H9 (cell line): ENCODE data around the gene PLSCR4. TPM values are rescaled to one million over a fixed set of nuclear protein-coding genes. Genes with fewer than 3 reads are reported as not detected.

Experiments used
- DNase-seq: peaks from one replicate; pipeline ENCODE4 v3.0.0-alpha.2; 2017
- H2AFZ ChIP-seq: one replicate; pipeline ENCODE4 v1.6.1; 2013; ENCODE audit warnings: mild to moderate bottlenecking, low read length, control low read depth, moderate library complexity
- H2AK5ac ChIP-seq: 2 replicates; pipeline ENCODE4 v1.6.1; 2013; ENCODE audit warnings: low read length, control low read depth, mixed read lengths; ENCODE audit not compliant: insufficient read length
- H2BK120ac ChIP-seq: one replicate; pipeline ENCODE4 v1.6.1; 2013; ENCODE audit warnings: low read depth, mild to moderate bottlenecking, low read length, control low read depth, inconsistent platforms; ENCODE audit not compliant: poor library complexity, severe bottlenecking
- H2BK12ac ChIP-seq: 2 replicates; pipeline ENCODE4 v1.6.1; 2013; ENCODE audit warnings: low read length, control low read depth, mixed read lengths, low read depth; ENCODE audit not compliant: insufficient read length
- H2BK15ac ChIP-seq: 2 replicates; pipeline ENCODE4 v1.6.1; 2013; ENCODE audit warnings: low read depth, low read length, control low read depth
- H2BK20ac ChIP-seq: one replicate; pipeline ENCODE4 v1.6.1; 2013; ENCODE audit warnings: low read depth, mild to moderate bottlenecking, low read length, control low read depth, inconsistent platforms; ENCODE audit not compliant: poor library complexity, severe bottlenecking
- H2BK5ac ChIP-seq: 2 replicates; pipeline ENCODE4 v1.6.1; 2013; ENCODE audit warnings: low read length, control low read depth, mixed read lengths; ENCODE audit not compliant: insufficient read length
- H3K14ac ChIP-seq: 2 replicates; pipeline ENCODE4 v1.6.1; 2013; ENCODE audit warnings: low read length, control low read depth; ENCODE audit not compliant: insufficient read depth
- H3K18ac ChIP-seq: 2 replicates; pipeline ENCODE4 v1.6.1; 2013; ENCODE audit warnings: low read depth, mild to moderate bottlenecking, mixed read lengths, low read length, control low read depth; ENCODE audit not compliant: insufficient read length
- H3K23ac ChIP-seq: 2 replicates; pipeline ENCODE4 v1.6.1; 2013; ENCODE audit warnings: low read length, control low read depth, mixed read lengths, low read depth; ENCODE audit not compliant: insufficient read length
- H3K23me2 ChIP-seq: 2 replicates; pipeline ENCODE4 v1.6.1; 2013; ENCODE audit warnings: low read depth, mild to moderate bottlenecking, mixed read lengths, low read length, control low read depth; ENCODE audit not compliant: insufficient read length, poor library complexity, severe bottlenecking
- H3K27ac ChIP-seq: 2 replicates; pipeline ENCODE4 v1.5.1; 2013; ENCODE audit warnings: low read length, control low read depth, mixed read lengths, low read depth; ENCODE audit not compliant: insufficient read length
- H3K27me3 ChIP-seq: 2 replicates; pipeline ENCODE4 v1.6.1; 2013; ENCODE audit warnings: low read length, control low read depth, inconsistent platforms; ENCODE audit not compliant: insufficient read depth
- H3K4ac ChIP-seq: 2 replicates; pipeline ENCODE4 v1.6.1; 2013; ENCODE audit warnings: low read depth, mild to moderate bottlenecking, control low read depth, inconsistent platforms, low read length, moderate library complexity
- H3K4me1 ChIP-seq: 2 replicates; pipeline ENCODE4 v1.6.1; 2013; ENCODE audit warnings: low read length, control low read depth, inconsistent platforms; ENCODE audit not compliant: insufficient read depth
- H3K4me2 ChIP-seq: 2 replicates; pipeline ENCODE4 v1.6.1; 2013; ENCODE audit warnings: low read length, control low read depth, mixed read lengths; ENCODE audit not compliant: insufficient read length, insufficient read depth
- H3K56ac ChIP-seq: 2 replicates; pipeline ENCODE4 v1.6.1; 2013; ENCODE audit warnings: low read depth, mild to moderate bottlenecking, mixed read lengths, low read length, control low read depth; ENCODE audit not compliant: insufficient read length
- H3K79me1 ChIP-seq: 2 replicates; pipeline ENCODE4 v1.6.1; 2013; ENCODE audit warnings: low read depth, mild to moderate bottlenecking, moderate library complexity, low read length, control low read depth, inconsistent platforms; ENCODE audit not compliant: insufficient read depth, poor library complexity, severe bottlenecking
- H3K79me2 ChIP-seq: 2 replicates; pipeline ENCODE4 v1.6.1; 2013; ENCODE audit warnings: low read length, control low read depth, inconsistent platforms; ENCODE audit not compliant: insufficient read depth
- H3K9ac ChIP-seq: 2 replicates; pipeline ENCODE4 v1.6.1; 2013; ENCODE audit warnings: low read length, control low read depth, mixed read lengths; ENCODE audit not compliant: insufficient read length; ENCODE audit errors: extremely low read depth
- H3K9me3 ChIP-seq: one replicate; pipeline ENCODE4 v1.6.1; 2013; ENCODE audit warnings: low read depth, low read length, inconsistent platforms; ENCODE audit not compliant: control insufficient read depth
- H3T11ph ChIP-seq: one replicate; pipeline ENCODE4 v1.6.1; 2013; ENCODE audit warnings: mild to moderate bottlenecking, low read length, control low read depth, inconsistent platforms
- H4K20me1 ChIP-seq: one replicate; pipeline ENCODE4 v1.6.1; 2013; ENCODE audit not compliant: control insufficient read depth, insufficient read length, insufficient read depth
- H4K5ac ChIP-seq: 2 replicates; pipeline ENCODE4 v1.6.1; 2013; ENCODE audit warnings: low read depth, mild to moderate bottlenecking, mixed read lengths, low read length, control low read depth; ENCODE audit not compliant: insufficient read length
- H4K8ac ChIP-seq: replicated peaks from 2 replicates; pipeline ENCODE4 v1.6.1; 2013; ENCODE audit warnings: low read length, control low read depth, mixed read lengths, low read depth; ENCODE audit not compliant: insufficient read length
- H4K91ac ChIP-seq: 2 replicates; pipeline ENCODE4 v1.6.1; 2013; ENCODE audit warnings: low read depth, mild to moderate bottlenecking, moderate library complexity, mixed read lengths, low read length, control low read depth; ENCODE audit not compliant: insufficient read length
- H3K27ac Mint-ChIP-seq, 3 experiments: 2 replicates in 2 of 3; 3 replicates in 1 of 3; pipeline ENCODE4 v1.8.0; 2020 to 2021; ENCODE audit warnings: mixed read lengths in 3 of 3, mild to moderate bottlenecking in 1 of 3, moderate library complexity in 1 of 3
- H3K27me3 Mint-ChIP-seq: 2 replicates; pipeline ENCODE4 v1.8.0; 2021; ENCODE audit warnings: low read depth, mild to moderate bottlenecking, moderate library complexity, mixed read lengths
- H3K36me3 Mint-ChIP-seq, 3 experiments: 2 replicates in 2 of 3; 3 replicates in 1 of 3; pipeline ENCODE4 v1.8.0; 2020 to 2021; ENCODE audit warnings: low read depth in 3 of 3, mixed read lengths in 3 of 3; ENCODE audit not compliant: insufficient read depth in 1 of 3
- H3K4me1 Mint-ChIP-seq, 2 experiments: 2 replicates each; pipeline ENCODE4 v1.8.0; 2020; ENCODE audit warnings: mixed read lengths in 2 of 2
- H3K4me3 Mint-ChIP-seq, 2 experiments: 2 replicates in 1 of 2; 3 replicates in 1 of 2; pipeline ENCODE4 v1.8.0; 2020 to 2021; ENCODE audit warnings: mild to moderate bottlenecking in 2 of 2, mixed read lengths in 2 of 2, moderate library complexity in 1 of 2
- H3K9me3 Mint-ChIP-seq, 2 experiments: 2 replicates in 1 of 2; 3 replicates in 1 of 2; pipeline ENCODE4 v1.8.0; 2020; ENCODE audit warnings: mild to moderate bottlenecking in 2 of 2, mixed read lengths in 2 of 2, moderate library complexity in 1 of 2
- CTCF ChIP-seq: fragments of 200-600 bp; sonication (generic); conservative IDR thresholded peaks from 3 replicates; pipeline ENCODE4 v1.8.0; 2021; ENCODE audit warnings: antibody characterized with exemption, mild to moderate bottlenecking
- WGBS: extraction: QIAGEN DNeasy Blood & Tissue Kit; methylation state at CpG from one replicate; pipeline ENCODE4 v1.1.7; 2013; ENCODE audit warnings: missing lambda C conversion rate, low lambda C conversion rate, mixed read lengths; ENCODE audit not compliant: insufficient read length; ENCODE audit errors: extremely low coverage; 5-methylcytosine and 5-hydroxymethylcytosine counted together
- total RNA-seq: library from RNA; stranded (reverse); gene quantifications from 2 replicates; pipeline ENCODE4 v1.2.1, GENCODE V29; 2021

The PLSCR4 gene
- total RNA-seq, 1 experiment from 2014 or later: 1.2 TPM

- Mint-ChIP-seq H3K36me3 (no peaks in the 10 kb centered on the region), H3K4me3 (no peak overlapping the region), H3K9me3 (no peaks in the 10 kb centered on the region; a peak in 1 of 5 replicates), H3K27me3 (no peaks in the 10 kb centered on the region), H3K27ac (no peak overlapping the region), H3K4me1 (0 out of 4 replicates have a peak, but pooled peaks cover 0 to 2% of the 10 kb centered on the region in 2 experiments)
- Histone ChIP-seq H3K14ac (no peak overlapping the region), H2BK5ac (no peak overlapping the region), H3K79me1 (no peaks in the 10 kb centered on the region), H3K23me2 (no peaks in the 10 kb centered on the region), H3K4me1 (no peaks in the 10 kb centered on the region), H3K27me3 (no peaks in the 10 kb centered on the region), H3K18ac (no peak overlapping the region), H2BK20ac (no peak overlapping the region), H4K8ac (no peak overlapping the region), H3K9me3 (no peaks in the 10 kb centered on the region), H3K4ac (no peak overlapping the region), H2AFZ (no peak overlapping the region), H4K20me1 (no peaks in the 10 kb centered on the region), H3K9ac (no peak overlapping the region), H3K79me2 (no peaks in the 10 kb centered on the region), H2AK5ac (no peak overlapping the region), H4K91ac (no peak overlapping the region), H3K56ac (no peak overlapping the region), H3T11ph (no peak overlapping the region), H2BK120ac (no peak overlapping the region), H3K23ac (no peak overlapping the region), H2BK15ac (no peak overlapping the region), H3K27ac (no peak overlapping the region), H2BK12ac (no peak overlapping the region), H4K5ac (no peak overlapping the region), H3K4me2 (no peak overlapping the region)
- no CpG with 5 or more reads among the region's 6 CpGs for WGBS
- TF ChIP-seq CTCF: no peak
- no peak for DNase-seq
These were observed 72.8 kb downstream of the PLSCR4 start for GRCh38 chr3:146178006-146178689.
